Urinary bladder (tissue), 4 donors: ENCODE measurements around the gene UGGT1. TPM values are rescaled to one million over a fixed set of nuclear protein-coding genes. Genes with fewer than 3 reads are reported as not detected.
A peak's percentile ranks its signal among the peaks of the same experiment; 100 is the strongest.

Experiments used
- DNase-seq: peaks from one replicate; pipeline ENCODE4 v3.0.0-alpha.2; 2015; ENCODE audit errors: extremely low spot score
- H3K27ac ChIP-seq: one replicate; pipeline ENCODE4 v1.5.1; 2013; ENCODE audit warnings: low read depth, mild to moderate bottlenecking, moderate library complexity
- H3K36me3 ChIP-seq: one replicate; pipeline ENCODE4 v1.6.1; 2013; ENCODE audit warnings: mild to moderate bottlenecking, moderate library complexity; ENCODE audit not compliant: insufficient read depth
- H3K4me1 ChIP-seq: one replicate; pipeline ENCODE4 v1.6.1; 2013; ENCODE audit warnings: mild to moderate bottlenecking, moderate library complexity; ENCODE audit not compliant: insufficient read depth
- H3K4me3 ChIP-seq: one replicate; pipeline ENCODE4 v1.5.1; 2013; ENCODE audit warnings: low read depth, low read length
- WGBS: extraction: QIAGEN DNeasy Blood & Tissue Kit; methylation state at CpG from one replicate; pipeline ENCODE4 v1.1.7; 2013; 5-methylcytosine and 5-hydroxymethylcytosine counted together
- polyA plus RNA-seq: library from polyadenylated mRNA; stranded (reverse); fragments of 200-250 nt; gene quantifications from one replicate; pipeline ENCODE4 v1.2.3, GENCODE V29; 2013
- total RNA-seq: library from RNA; depleted of rRNA; stranded (reverse); fragments of >200 nt; gene quantifications from one replicate; pipeline ENCODE4 v1.2.3, GENCODE V29; 2014
- donor health status: healthy with polysubstance abuse.
- donor health status: healthy.

The UGGT1 gene, protein sequence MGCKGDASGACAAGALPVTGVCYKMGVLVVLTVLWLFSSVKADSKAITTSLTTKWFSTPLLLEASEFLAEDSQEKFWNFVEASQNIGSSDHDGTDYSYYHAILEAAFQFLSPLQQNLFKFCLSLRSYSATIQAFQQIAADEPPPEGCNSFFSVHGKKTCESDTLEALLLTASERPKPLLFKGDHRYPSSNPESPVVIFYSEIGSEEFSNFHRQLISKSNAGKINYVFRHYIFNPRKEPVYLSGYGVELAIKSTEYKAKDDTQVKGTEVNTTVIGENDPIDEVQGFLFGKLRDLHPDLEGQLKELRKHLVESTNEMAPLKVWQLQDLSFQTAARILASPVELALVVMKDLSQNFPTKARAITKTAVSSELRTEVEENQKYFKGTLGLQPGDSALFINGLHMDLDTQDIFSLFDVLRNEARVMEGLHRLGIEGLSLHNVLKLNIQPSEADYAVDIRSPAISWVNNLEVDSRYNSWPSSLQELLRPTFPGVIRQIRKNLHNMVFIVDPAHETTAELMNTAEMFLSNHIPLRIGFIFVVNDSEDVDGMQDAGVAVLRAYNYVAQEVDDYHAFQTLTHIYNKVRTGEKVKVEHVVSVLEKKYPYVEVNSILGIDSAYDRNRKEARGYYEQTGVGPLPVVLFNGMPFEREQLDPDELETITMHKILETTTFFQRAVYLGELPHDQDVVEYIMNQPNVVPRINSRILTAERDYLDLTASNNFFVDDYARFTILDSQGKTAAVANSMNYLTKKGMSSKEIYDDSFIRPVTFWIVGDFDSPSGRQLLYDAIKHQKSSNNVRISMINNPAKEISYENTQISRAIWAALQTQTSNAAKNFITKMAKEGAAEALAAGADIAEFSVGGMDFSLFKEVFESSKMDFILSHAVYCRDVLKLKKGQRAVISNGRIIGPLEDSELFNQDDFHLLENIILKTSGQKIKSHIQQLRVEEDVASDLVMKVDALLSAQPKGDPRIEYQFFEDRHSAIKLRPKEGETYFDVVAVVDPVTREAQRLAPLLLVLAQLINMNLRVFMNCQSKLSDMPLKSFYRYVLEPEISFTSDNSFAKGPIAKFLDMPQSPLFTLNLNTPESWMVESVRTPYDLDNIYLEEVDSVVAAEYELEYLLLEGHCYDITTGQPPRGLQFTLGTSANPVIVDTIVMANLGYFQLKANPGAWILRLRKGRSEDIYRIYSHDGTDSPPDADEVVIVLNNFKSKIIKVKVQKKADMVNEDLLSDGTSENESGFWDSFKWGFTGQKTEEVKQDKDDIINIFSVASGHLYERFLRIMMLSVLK (N-terminal part only)
- total RNA-seq = 38.5 TPM
- 11.4 TPM for polyA plus RNA-seq

DNA sequence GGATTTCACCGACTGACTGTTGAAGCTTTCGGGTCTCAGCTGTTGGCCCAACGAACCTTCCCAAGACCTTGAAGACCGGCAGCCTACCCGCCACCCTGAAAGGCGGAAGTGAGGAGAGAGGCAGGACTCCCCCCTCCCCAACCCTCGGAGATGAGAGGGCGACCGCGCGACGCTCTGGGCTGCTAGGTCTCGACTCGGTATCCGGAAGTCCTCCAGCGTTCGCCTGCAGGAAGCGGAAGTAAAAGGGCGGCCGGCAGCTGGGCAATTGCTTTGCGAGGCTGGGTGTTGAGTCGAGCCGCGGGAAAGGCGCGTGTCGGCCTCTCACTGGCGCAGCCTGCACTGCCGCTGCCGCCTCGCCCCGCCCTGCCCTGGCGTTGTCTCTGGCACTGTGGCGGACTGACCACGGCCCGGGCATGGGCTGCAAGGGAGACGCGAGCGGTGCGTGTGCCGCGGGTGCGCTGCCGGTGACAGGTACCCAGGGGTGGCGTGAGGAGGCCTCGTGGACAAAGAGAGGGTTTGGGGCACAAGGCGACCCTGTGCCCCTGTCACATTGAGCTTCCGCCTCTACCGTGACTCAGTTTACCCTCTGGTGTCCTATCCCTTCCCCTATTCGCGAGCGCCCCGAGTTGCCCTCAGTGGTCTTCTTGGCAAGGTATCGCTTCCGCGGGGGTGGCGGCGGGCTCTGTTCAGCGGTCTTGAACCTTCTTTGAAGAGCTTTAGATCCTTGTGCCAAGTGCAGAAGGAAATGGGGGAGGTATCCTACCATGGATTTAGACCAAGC lies at the start of gene UGGT1:
Gene UGGT1 (plus strand): TSS at position 256 of the 781 bp plus-strand sequence. CDS start 158 bp downstream, at position 414.
- Histone ChIP-seq H3K4me1 (no peaks in the 10 kb centered on the region), H3K4me3 (peak within 1 kb of the TSS; percentile 67), H3K27ac (peak within 1 kb of the TSS; percentile 76), H3K36me3 (no peaks in the 10 kb centered on the region)
- peak; percentile 89 for DNase-seq
- WGBS = under 1% methylated on average over 59 of the region's 59 CpGs

DNA sequence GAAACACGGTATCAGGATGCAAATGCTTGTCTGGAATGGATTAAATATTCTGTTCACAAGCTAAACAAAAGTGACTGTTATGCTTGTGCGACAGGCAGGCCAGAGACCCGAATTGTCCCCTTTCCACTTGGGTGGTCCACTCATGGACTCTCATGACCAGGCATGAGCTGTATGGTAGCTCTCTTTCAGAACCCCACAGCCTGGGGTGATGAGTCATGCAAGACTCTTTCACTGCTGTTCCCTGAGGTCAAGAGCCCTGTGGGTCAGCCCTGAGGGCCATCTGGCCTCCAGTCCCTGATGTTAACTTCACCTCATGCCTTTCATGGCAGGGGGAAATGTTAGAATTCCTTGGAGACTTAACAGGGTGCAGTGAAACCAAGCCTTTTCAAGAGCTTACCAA lies 49.4 kb upstream of the UGGT1 start:
- H3K4me3 ChIP-seq = no peak overlapping the region
- WGBS = 72% methylated on average over 3 of the region's 3 CpGs

DNA sequence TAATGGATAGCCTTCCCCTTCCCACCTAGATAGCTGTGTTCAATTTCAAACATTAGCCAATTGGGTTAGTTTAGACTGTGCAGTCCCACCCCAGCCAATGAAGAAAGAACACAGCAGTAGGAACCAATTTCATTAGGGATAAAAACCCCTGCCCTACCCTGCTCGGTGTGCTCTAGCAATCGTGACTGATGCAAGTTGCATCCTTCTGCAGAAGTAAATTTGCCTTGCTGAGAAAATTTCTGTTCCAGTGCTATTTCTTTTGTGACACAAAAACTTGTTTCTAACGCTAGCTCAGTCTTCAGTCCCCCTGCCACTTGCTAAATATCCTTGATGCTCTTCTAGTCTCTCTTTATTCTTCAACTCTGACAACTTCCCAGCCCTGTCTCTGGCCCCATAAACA lies 48.0 kb upstream of the UGGT1 start:
- 89% methylated on average over 3 of the region's 3 CpGs for WGBS
- no peak for DNase-seq
- H3K4me3 ChIP-seq = no peak overlapping the region
- H3K27ac ChIP-seq = no peak overlapping the region
- no peaks in the 10 kb centered on the region for H3K36me3 ChIP-seq
- H3K4me1 ChIP-seq = no peaks in the 10 kb centered on the region

More for the DNA sequence above, 49.4 kb upstream of the UGGT1 start:
- H3K4me1 ChIP-seq = no peaks in the 10 kb centered on the region
- DNase-seq = no peak
- no peaks in the 10 kb centered on the region for H3K36me3 ChIP-seq
- no peak overlapping the region for H3K27ac ChIP-seq

DNA sequence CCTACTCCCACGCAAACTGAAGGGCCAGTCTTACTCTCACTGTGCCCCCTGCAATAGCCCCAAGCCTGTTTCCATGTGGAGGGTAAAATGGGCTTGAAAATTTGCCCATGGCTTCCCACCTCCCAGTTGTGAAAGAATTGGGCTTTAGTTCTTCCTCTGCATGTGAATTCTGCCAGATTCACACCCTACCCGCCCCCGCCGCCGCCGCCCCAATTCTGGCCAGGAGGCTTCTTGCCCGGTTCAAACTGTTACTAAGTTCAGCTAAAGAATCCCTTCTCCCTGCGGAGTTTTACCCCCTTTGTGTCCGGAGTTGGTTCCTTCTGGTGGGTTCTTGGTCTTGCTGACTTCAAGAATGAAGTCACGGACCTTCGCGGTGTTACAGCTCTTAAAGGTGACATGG lies 37.7 kb upstream of the UGGT1 start:
- no peak overlapping the region for H3K4me3 ChIP-seq
- H3K36me3 ChIP-seq = no peaks in the 10 kb centered on the region
- H3K27ac ChIP-seq = no peak overlapping the region
- H3K4me1 ChIP-seq = no peaks in the 10 kb centered on the region
- no peak for DNase-seq
- WGBS = 91% methylated on average over 12 of the region's 12 CpGs

DNA sequence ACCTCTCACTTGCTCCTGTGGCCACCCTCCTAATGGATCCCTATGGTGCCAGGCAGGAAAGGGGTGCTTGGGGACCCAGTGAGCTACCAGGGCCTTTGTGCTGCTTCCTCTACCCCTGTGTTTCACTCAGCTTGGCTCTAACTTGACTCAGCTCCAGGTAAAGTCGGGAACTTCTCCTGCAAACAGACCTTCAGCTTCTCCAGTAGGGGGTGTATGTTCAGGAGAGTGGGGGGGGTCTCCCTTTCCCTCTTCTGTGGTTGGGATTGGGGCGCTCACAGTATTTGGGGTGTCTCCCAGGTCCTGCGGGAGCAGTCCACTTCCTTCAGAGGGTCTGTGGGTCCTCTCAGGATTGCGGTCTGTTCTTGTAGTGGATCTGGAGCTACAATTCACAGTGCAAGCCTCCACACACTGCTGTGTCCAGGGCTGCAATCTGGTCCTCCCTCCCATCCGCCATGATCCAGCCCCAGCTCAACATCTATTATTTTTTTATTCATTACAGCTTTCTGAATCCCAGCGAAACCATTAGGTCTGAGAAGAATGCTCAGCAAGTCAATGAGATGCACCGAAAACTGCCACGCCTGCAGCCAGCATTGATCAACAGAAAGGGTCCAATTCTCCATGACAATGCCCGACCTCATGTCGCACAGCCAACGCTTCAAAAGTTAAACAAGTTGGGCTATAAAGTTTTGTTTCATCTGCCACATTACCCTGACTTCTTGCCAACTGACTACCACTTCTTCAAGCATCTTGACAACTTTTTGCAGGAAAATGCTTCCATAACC lies 36.7 kb upstream of the UGGT1 start:
- DNase-seq = no peak

DNA sequence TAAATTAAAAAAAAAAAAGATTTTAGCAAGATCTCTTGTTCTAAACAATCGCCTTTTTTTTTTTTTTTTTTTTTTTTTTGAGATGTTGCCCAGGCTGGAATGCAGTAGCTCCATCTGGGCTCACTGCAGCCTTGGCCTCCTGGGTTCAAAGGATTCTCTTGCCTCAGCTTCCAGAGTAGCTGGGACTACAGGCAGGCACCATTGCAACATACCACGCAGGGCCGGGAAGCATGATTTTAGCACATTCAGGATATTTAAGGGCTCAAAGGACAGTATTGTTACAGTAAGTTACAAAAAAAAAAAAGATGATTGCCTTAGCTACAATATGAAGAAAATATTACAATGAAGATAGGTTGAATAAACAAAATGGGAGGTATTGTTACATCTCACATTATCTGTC lies 33.7 kb upstream of the UGGT1 start:
- Histone ChIP-seq H3K4me3 (no peak overlapping the region), H3K27ac (no peak overlapping the region), H3K36me3 (peaks cover 2% of the 10 kb centered on the region), H3K4me1 (no peaks in the 10 kb centered on the region)
- DNase-seq = no peak
- 62% methylated on average over 3 of the region's 3 CpGs for WGBS

More for the DNA sequence above, 36.7 kb upstream of the UGGT1 start:
- 93% methylated on average over 11 of the region's 11 CpGs for WGBS
- Histone ChIP-seq H3K4me3 (no peak overlapping the region), H3K36me3 (no peaks in the 10 kb centered on the region), H3K27ac (no peak overlapping the region), H3K4me1 (no peaks in the 10 kb centered on the region)

DNA sequence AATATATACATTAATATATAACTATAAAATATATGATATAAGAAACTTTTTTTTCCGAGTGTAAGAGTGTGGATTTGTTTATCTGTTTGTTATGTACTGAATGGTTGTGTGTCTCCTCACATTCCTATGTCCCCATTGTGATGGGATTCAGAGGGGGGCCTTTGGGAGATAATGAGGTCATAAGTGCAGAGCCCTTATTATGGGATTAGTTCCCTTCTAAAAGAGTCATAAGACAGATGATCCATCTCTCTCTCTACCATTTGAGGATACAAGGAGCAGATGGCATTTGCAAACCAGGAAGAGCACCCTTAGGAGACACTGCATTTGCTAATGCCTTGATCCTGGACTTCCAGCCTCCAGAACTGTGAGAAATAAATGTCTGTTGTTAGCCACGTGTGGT lies 32.9 kb upstream of the UGGT1 start:
- peaks cover 2% of the 10 kb centered on the region for H3K36me3 ChIP-seq
- H3K4me3 ChIP-seq = no peak overlapping the region
- WGBS = 59% methylated on average over 2 of the region's 2 CpGs
- no peak for DNase-seq
- no peaks in the 10 kb centered on the region for H3K4me1 ChIP-seq
- H3K27ac ChIP-seq = no peak overlapping the region

DNA sequence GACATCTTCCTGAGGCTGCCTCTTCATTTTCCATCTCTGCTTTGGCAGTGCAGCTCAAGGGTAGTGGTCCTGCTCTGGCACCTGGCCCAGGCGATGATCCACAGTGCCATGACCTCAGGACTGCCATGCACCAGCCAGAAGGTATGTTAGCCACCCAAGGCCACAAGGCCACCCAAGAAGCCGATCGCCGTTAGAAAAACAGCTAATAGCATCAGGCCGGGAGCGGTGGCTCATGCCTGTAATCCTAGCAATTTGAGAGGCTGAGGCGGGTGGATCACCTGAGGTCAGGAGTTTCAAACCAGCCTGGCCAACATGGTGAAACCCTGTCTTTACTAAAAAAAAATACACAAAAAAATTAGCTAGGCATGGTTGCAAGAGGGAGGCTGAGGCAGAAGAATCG lies 28.4 kb upstream of the UGGT1 start:
- H3K36me3 ChIP-seq = peaks cover 2% of the 10 kb centered on the region
- H3K27ac ChIP-seq = no peak overlapping the region
- no peak for DNase-seq
- H3K4me1 ChIP-seq = no peaks in the 10 kb centered on the region
- no peak overlapping the region for H3K4me3 ChIP-seq
- WGBS = 85% methylated on average over 8 of the region's 8 CpGs

DNA sequence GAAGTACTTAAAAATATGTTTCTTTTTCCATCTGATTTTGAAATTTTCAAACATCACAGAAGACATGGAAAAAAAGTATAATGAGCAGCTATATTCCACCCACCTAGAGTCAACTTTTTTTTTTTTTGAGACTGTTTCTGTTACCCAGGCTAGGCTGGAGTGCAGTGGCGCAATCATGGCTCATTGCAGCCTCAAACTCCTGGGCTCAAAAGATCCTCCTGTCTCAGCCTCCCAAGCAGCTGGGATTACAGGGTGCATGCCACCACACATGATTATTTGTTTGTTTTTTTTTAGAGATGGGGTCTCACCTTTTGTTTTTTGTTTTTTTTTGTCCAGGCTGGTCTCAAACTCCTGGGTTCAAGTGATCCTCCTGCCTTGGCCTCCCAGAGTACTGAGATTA lies 26.6 kb upstream of the UGGT1 start:
- no peak for DNase-seq
- no peaks in the 10 kb centered on the region for H3K4me1 ChIP-seq
- H3K36me3 ChIP-seq = peaks cover 2% of the 10 kb centered on the region
- no peak overlapping the region for H3K4me3 ChIP-seq
- no peak overlapping the region for H3K27ac ChIP-seq
- 100% methylated on average over 1 of the region's 1 CpG for WGBS

DNA sequence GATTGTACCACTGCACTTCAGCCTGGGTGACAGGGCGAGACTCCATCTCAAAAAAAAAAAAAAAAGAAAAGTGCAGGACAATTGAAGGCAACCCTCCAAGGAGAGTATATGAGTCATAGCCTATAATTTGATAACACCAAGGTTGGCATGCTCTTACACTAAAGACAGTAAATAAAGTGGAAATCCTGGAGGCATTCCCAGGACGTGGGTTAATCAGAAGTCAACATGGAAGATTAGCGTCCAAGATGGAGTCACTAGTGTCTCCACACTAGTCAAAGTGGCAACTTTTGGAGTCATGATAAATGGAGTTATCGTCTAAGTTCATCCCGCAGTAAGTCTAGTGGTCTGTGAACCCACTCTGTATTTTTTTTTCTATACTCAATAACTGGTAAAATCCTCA lies 21.2 kb upstream of the UGGT1 start:
- no peaks in the 10 kb centered on the region for H3K4me1 ChIP-seq
- no peaks in the 10 kb centered on the region for H3K36me3 ChIP-seq
- WGBS = 65% methylated on average over 5 of the region's 5 CpGs
- no peak for DNase-seq
- no peak overlapping the region for H3K27ac ChIP-seq
- no peak overlapping the region for H3K4me3 ChIP-seq

DNA sequence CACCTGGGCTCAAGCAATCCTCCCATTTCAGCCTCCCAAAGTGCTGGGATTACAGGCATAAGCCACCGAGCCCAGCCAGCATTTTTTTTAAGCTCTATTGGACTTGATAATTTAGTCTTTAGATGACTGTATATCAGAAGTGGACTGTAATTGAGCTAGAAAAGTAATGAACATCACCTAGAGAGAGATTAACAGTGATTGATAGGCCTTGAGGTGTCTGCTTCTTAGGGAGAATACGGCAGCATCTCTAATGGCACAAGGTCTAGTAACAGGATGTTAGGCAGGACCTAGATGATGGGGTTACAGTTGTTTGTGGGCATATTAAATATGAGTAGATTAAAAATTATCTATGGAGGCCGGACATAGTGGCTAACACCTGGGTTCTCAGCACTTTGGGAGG lies 17.7 kb upstream of the UGGT1 start:
- H3K4me3 ChIP-seq = no peak overlapping the region
- H3K27ac ChIP-seq = no peak overlapping the region
- no peaks in the 10 kb centered on the region for H3K36me3 ChIP-seq
- no peak for DNase-seq
- 78% methylated on average over 3 of the region's 3 CpGs for WGBS
- no peaks in the 10 kb centered on the region for H3K4me1 ChIP-seq

DNA sequence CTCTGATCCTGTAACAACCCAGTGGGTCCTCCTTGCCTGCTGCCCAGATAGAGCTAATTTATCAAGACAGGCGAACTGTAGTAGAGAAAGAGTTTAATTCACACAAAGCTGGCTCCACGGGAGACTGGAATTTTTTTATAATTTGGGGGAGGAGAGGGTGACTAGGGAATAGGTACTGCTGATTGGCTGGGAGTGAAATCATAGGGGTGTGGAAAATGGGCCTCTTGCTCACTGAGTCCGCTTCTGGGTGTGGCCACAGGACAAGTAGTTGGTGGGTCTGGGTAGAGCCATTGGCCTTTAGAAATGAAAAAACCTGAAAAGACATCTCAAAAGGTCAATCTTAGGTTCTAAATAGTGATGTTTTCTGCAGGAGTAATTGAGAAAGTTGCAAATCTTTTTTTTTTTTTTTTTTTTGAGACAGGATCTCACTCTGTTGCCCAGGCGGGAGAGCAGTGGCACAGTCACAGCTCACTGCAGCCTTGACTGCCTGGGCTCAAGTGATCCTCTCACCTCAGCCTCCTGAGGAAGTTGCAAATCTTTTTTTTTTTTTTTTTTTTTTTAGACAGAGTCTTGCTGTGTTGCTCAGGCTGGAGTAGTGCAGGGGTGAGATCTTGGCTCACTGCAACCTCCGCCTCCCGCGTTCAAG lies 14.4 kb upstream of the UGGT1 start:
- Histone ChIP-seq H3K4me3 (no peak overlapping the region), H3K36me3 (no peaks in the 10 kb centered on the region), H3K4me1 (no peaks in the 10 kb centered on the region), H3K27ac (no peak overlapping the region)
- WGBS = 85% methylated on average over 7 of the region's 7 CpGs
- no peak for DNase-seq
